ENCODE measurements around the gene CCDC14.

GRCh38 chr3:123984957-123985356 lies 23.9 kb upstream of the CCDC14 start:
- TF ChIP-seq CTCF (IDR thresholded peaks at IDR 0.05) (no peak), POLR2A (IDR thresholded peaks at IDR 0.05) (no peak)
